Brain pericyte (primary cell): ENCODE measurements around the gene HMG20A.

Source experiments
- DNase-seq: peaks from one replicate; pipeline ENCODE4 v3.0.0-alpha.2; 2012; ENCODE audit warnings: low read depth, low spot score

Gene HMG20A

GRCh38 chr15:77517579-77517978, 96.9 kb downstream of the HMG20A start:
- DNase-seq = no peak

GRCh38 chr15:77518458-77518857, 97.8 kb downstream of the HMG20A start:
- DNase-seq = no peak

- no peak for DNase-seq
These were observed 98.9 kb downstream of the HMG20A start for GRCh38 chr15:77519540-77519939.

- no peak for DNase-seq
These were observed 100.5 kb downstream of the HMG20A start for GRCh38 chr15:77521206-77521605.

- DNase-seq = no peak
These were observed 104.7 kb downstream of the HMG20A start for GRCh38 chr15:77525400-77525811.

GRCh38 chr15:77525907-77526594, 105.4 kb downstream of the HMG20A start:
- no peak for DNase-seq

GRCh38 chr15:77526595-77527163, 106.0 kb downstream of the HMG20A start:
- DNase-seq = no peak

- no peak for DNase-seq
These were observed 106.6 kb downstream of the HMG20A start for GRCh38 chr15:77527164-77527778.

- DNase-seq = no peak
These were observed 107.1 kb downstream of the HMG20A start for GRCh38 chr15:77527831-77528231.

GRCh38 chr15:77528290-77528967, 107.7 kb downstream of the HMG20A start:
- DNase-seq = no peak

- DNase-seq = no peak
These were observed 108.3 kb downstream of the HMG20A start for GRCh38 chr15:77528968-77529319.

GRCh38 chr15:77529394-77530159, 108.9 kb downstream of the HMG20A start:
- DNase-seq = no peak

- DNase-seq = no peak
These were observed 109.9 kb downstream of the HMG20A start for GRCh38 chr15:77530576-77530975.

- DNase-seq = no peak
These were observed 110.7 kb downstream of the HMG20A start for GRCh38 chr15:77531191-77532000.

- no peak for DNase-seq
These were observed 111.5 kb downstream of the HMG20A start for GRCh38 chr15:77532067-77532710.

GRCh38 chr15:77532846-77533245, 112.2 kb downstream of the HMG20A start:
- DNase-seq = no peak

GRCh38 chr15:77533578-77534430, 113.1 kb downstream of the HMG20A start:
- no peak for DNase-seq
